ENCODE results near the gene SMC3.

GRCh38 chr10:110527731-110528171, 39.7 kb upstream of the SMC3 start:
- TF ChIP-seq CTCF (IDR thresholded peaks at IDR 0.05): no peak
- no peak for TF ChIP-seq EP300 (IDR thresholded peaks at IDR 0.05)
- no peak for TF ChIP-seq POLR2AphosphoS5 (IDR thresholded peaks at IDR 0.05)
- no peak for TF ChIP-seq POLR2A (IDR thresholded peaks at IDR 0.05)
